Measurements from ENCODE around the gene MPP3.
A peak's percentile ranks its signal among the peaks of the same experiment; 100 is the strongest.
"Not testable (repeated sequence)": the region's sequence is repeated elsewhere in the genome, so short reads cannot be mapped to it uniquely, and the experiment has no call there.

Gene MPP3

DNA sequence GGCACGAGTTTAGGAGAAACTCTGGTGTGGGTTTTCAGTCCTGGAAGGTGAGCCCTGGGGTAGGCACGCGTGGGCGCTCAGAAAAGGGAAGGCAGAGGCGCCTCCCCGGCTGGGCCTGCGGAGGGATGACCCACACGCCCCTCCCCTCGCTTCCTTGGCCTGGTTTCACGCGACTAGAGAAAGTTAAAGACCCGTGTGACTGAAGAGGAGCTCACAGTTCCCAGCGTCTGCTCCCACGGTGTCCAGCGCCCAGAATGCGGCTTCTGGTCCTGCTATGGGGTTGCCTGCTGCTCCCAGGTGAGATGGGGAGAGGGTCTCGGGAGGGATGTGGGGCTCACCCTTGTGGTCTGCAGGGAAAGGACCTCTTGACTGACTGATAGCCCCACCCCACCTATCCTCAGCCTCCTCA, 14.0 kb upstream of the MPP3 start, which contains the start of gene CD300LG:
Gene CD300LG (plus strand): TSS at position 214 of the 409 bp plus-strand sequence. CDS start 41 bp downstream, at position 255.
- peaks cover 3% of the 10 kb centered on the region for H3K9me3 Mint-ChIP-seq
- peaks cover 10% of the 10 kb centered on the region for H3K4me1 Mint-ChIP-seq
- peaks cover 72% of the 10 kb centered on the region for H3K27me3 Mint-ChIP-seq
- H3K27ac Mint-ChIP-seq = no peak within 1 kb of the TSS
- no peak within 1 kb of the TSS for H3K4me3 Mint-ChIP-seq
- peaks cover 4% of the 10 kb centered on the region for H3K36me3 Mint-ChIP-seq
- no peak for ATAC-seq

DNA sequence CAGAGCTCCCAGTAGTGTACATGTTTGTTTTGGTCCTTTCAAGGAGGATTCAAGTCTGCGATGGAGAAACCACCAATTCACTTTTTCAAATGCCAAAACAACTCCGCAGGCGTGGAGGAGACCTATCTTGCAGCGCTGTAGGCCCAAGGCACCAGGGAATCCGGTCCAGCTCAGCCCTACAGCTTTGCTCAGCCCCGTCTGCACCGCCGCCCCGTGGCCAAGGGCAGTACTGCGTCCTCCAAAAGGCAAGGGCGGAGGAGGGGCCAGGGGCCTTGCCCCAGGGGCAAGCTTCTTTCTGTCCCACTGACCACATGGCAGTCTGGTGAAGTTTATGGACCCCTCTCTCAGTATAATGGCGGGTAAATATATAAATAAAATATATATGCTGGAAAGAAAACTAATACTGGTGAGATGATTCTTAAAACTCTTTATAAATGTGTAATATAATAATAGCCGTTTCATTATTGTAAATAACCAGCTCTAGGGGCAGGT, 13.3 kb upstream of the MPP3 start:
- Mint-ChIP-seq H3K9me3 (peaks cover 3% of the 10 kb centered on the region), H3K36me3 (peaks cover 4% of the 10 kb centered on the region), H3K4me3 (no peak overlapping the region), H3K27ac (no peak overlapping the region), H3K4me1 (peaks cover 10% of the 10 kb centered on the region), H3K27me3 (peaks cover 65% of the 10 kb centered on the region)
- peak; percentile 86 for ATAC-seq

DNA sequence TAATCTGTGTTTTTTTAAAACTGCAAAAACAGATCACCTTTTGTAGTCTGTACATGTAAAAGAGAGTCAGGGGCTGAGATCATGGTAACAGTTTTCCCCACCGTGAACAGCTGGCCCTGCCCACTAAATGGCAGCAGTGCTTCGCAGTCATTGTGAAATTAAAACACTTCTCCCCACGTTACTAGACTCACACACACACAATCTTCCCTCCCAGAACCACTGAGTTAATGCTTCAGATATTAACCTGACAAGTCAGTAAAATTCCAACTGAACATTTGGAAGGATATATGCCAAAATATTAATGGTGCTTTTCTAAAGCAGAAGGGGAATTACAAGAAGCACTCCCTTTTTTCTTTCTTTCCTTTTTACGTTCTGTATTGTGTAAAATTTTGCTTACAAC, 12.8 kb upstream of the MPP3 start:
- no peak for ATAC-seq
- Mint-ChIP-seq H3K4me3 (no peak overlapping the region), H3K4me1 (peaks cover 10% of the 10 kb centered on the region), H3K36me3 (peaks cover 4% of the 10 kb centered on the region), H3K27ac (no peak overlapping the region), H3K27me3 (peaks cover 60% of the 10 kb centered on the region), H3K9me3 (peaks cover 3% of the 10 kb centered on the region)

DNA sequence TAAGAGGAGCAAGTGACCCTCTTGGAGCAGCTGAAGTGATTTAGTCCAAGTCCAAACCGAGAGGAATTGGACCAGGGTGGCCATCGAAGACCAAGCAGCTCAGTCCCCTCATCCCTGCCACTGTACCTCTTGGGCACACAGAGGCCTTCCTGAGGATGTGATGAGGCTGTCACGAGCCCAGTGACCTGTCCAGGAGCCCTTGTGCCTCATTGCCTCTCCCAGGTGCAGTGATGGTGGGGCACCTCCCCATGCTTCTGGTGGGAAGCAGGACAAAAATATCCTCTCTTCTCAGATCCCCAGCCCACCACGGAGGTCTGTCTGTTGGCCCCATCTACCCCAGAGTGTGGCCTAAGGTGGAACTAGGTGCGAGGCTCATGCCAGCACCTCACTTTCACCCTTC, 11.3 kb upstream of the MPP3 start:
- peaks cover 10% of the 10 kb centered on the region for H3K4me1 Mint-ChIP-seq
- no peak for ATAC-seq
- H3K27me3 Mint-ChIP-seq = peaks cover 54% of the 10 kb centered on the region
- H3K27ac Mint-ChIP-seq = no peak overlapping the region
- no peak overlapping the region for H3K4me3 Mint-ChIP-seq
- H3K36me3 Mint-ChIP-seq = peaks cover 4% of the 10 kb centered on the region
- peaks cover 3% of the 10 kb centered on the region for H3K9me3 Mint-ChIP-seq

DNA sequence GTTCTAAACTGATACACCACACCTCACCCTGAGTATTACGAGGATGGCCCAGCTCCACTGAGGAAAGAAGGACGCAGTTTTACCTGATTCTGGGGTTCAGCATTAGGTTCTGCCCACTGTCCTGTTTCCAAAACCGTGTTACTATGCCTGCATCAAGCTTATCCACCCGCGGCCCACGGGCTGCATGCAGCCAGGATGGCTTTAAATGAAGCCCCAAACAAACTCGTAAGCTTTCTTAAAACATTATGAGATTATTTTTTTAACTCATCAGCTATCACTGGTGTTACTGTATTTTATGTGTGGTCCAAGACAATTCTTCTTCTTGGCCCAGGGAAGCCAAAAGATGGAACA, 10.0 kb upstream of the MPP3 start:
- Mint-ChIP-seq H3K4me1 (peaks cover 10% of the 10 kb centered on the region), H3K27ac (no peak overlapping the region), H3K27me3 (peaks cover 53% of the 10 kb centered on the region), H3K9me3 (peaks cover 3% of the 10 kb centered on the region), H3K36me3 (peaks cover 4% of the 10 kb centered on the region), H3K4me3 (no peak overlapping the region)
- no peak for ATAC-seq

DNA sequence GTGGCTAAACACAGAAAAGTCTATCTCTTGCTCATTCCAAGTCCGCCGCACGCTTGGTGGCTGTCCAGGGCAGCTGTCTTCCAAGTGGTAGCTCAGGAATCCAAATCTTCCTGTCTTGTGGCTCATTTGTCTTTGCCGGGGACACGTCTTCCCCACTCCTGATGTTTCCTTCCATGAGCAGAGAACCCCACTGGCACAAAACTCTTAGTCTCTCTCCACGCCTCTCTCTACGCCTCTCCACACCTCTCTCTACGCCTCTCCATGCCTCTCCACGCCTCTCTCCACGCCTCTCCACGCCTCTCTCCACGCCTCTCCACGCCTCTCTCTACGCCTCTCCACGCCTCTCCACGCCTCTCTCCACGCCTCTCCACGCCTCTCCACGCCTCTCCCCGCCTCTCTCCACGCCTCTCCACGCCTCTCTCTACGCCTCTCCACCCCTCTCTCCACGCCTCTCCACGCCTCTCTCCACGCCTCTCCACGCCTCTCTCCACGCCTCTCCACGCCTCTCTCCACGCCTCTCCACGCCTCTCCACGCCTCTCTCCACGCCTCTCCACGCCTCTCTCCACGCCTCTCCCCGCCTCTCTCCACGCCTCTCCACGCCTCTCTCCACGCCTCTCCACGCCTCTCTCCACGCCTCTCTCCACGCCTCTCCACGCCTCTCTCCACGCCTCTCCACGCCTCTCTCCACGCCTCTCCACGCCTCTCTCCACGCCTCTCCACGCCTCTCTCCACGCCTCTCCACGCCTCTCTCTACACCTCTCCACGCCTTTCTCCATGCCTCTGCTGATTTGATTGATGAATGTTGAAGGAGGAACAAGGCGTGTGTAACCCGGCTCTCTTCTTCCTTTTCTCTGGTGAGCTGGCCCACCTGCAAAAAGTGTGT, 9.4 kb upstream of the MPP3 start:
- H3K27me3 Mint-ChIP-seq = peaks cover 53% of the 10 kb centered on the region
- H3K4me3 Mint-ChIP-seq, ATAC-seq, H3K36me3 Mint-ChIP-seq, H3K27ac Mint-ChIP-seq, H3K9me3 Mint-ChIP-seq: not testable (repeated sequence)
- H3K4me1 Mint-ChIP-seq = peaks cover 10% of the 10 kb centered on the region

DNA sequence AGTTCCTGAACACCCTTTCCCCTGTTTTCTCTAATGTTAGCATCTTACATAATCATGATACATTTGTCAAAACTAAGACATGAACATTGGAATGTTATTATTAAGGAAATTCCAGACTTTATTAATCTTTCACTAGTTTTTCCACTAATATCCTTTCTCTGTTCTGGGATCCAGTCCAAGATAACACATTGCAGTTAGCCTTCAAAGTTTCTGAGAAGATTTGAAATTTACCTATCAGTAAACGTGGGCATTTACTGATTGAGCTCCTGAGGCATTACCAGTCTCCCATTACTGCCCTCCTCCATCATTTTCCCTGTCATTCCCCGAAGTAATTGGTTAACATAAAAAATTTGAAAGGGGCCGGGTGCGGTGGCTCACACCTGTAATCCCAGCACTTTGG, 8.3 kb upstream of the MPP3 start:
- peaks cover 4% of the 10 kb centered on the region for H3K36me3 Mint-ChIP-seq
- peaks cover 46% of the 10 kb centered on the region for H3K27me3 Mint-ChIP-seq
- no peak overlapping the region for H3K4me3 Mint-ChIP-seq
- no peak overlapping the region for H3K27ac Mint-ChIP-seq
- no peak for ATAC-seq
- H3K4me1 Mint-ChIP-seq = peaks cover 3% of the 10 kb centered on the region
- H3K9me3 Mint-ChIP-seq = peaks cover 3% of the 10 kb centered on the region

DNA sequence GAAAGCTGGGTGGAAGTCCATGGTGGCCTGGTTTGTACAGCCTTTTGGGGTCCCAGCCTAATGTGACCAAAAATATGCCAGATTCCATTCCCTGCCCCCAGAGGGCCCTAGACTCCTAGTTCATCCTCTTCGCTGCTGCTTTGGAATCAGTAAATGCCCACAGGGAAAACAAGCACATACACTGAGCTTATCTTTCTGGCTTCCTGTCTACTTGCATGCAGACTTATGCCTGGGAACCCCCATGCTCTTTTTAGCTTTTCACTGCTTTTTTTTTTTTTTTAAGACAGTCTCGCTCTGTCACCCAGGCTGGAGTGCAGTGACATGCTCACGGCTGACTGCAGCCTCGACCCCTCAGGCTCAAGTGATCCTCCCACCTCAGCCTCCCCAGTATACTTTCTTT, 7.9 kb upstream of the MPP3 start:
- Mint-ChIP-seq H3K36me3 (peaks cover 4% of the 10 kb centered on the region), H3K27ac (no peak overlapping the region), H3K4me3 (no peak overlapping the region), H3K9me3 (peaks cover 3% of the 10 kb centered on the region), H3K27me3 (peaks cover 46% of the 10 kb centered on the region), H3K4me1 (no peaks in the 10 kb centered on the region)
- peak; percentile 34 for ATAC-seq

DNA sequence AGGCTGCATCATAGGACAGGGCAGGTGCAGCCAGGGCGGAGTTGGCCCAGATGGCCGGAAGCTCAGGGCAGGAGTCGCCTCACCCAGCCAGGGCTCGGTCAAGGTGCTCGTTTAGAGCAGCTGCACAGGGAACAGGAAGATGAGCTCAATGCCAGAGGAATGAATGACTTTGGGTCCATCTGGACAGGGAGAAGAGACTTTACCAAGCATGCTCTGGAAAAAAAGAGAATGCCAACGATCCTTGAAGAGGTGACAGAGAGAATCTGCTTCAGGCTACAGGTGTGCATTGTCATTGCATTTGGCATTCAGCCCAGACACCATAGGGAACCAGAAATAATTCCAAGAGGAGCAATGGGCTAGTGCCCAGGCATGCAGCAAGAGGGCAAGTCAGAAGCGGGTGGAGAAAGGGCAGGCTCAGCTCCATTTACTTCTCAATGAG, 6.7 kb upstream of the MPP3 start:
- Mint-ChIP-seq H3K4me3 (no peak overlapping the region), H3K9me3 (peaks cover 3% of the 10 kb centered on the region), H3K27ac (no peak overlapping the region), H3K36me3 (peaks cover 4% of the 10 kb centered on the region), H3K27me3 (peaks cover 54% of the 10 kb centered on the region), H3K4me1 (no peaks in the 10 kb centered on the region)
- peak; percentile 39 for ATAC-seq

GRCh38 chr17:43834106-43834505, 1.2 kb upstream of the MPP3 start:
- no peak for ATAC-seq
- H3K4me1 Mint-ChIP-seq = peaks cover 17% of the 10 kb centered on the region

GRCh38 chr17:43832168-43832975, 574 bp downstream of the MPP3 start:
- Mint-ChIP-seq H3K9me3 (no peaks in the 10 kb centered on the region), H3K27me3 (peaks cover 61% of the 10 kb centered on the region), H3K36me3 (no peaks in the 10 kb centered on the region), H3K4me3 (peak overlapping the region; percentile 68), H3K4me1 (peaks cover 17% of the 10 kb centered on the region), H3K27ac (no peak overlapping the region)
- ATAC-seq = no peak

More at GRCh38 chr17:43834106-43834505, 1.2 kb upstream of the MPP3 start:
- Mint-ChIP-seq H3K27ac (no peak overlapping the region), H3K4me3 (no peak overlapping the region), H3K9me3 (no peaks in the 10 kb centered on the region), H3K36me3 (no peaks in the 10 kb centered on the region), H3K27me3 (peaks cover 77% of the 10 kb centered on the region)

DNA sequence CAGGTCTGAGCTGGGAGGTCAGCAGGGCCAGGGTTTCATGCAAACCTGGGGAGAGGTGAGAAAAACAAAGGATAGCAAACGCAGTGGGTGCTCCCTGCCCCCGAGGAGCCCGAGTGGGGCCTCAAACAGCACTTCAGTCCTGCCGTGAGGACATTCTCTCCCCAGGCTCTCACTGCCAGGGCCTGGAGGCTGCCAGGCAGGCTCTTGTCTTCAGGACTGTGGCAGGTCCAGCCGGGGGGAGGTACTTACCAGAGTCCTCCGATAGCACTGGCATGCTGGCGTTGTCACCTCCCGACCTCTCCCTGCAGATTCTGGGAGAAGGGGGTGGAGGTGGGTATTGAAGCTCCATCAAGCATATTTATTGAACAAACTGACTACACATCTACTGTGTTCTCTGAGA, 1.3 kb downstream of the MPP3 start:
- H3K27me3 Mint-ChIP-seq = peaks cover 60% of the 10 kb centered on the region
- no peak for ATAC-seq
- peaks cover 17% of the 10 kb centered on the region for H3K4me1 Mint-ChIP-seq
- H3K27ac Mint-ChIP-seq = no peak overlapping the region
- no peaks in the 10 kb centered on the region for H3K9me3 Mint-ChIP-seq
- H3K4me3 Mint-ChIP-seq = no peak overlapping the region
- H3K36me3 Mint-ChIP-seq = no peaks in the 10 kb centered on the region

GRCh38 chr17:43830510-43831140, 2.3 kb downstream of the MPP3 start:
- Mint-ChIP-seq H3K27me3 (peaks cover 50% of the 10 kb centered on the region), H3K36me3 (no peaks in the 10 kb centered on the region), H3K4me1 (peaks cover 17% of the 10 kb centered on the region), H3K4me3 (no peak overlapping the region), H3K27ac (no peak overlapping the region), H3K9me3 (no peaks in the 10 kb centered on the region)
- peak; percentile 66 for ATAC-seq

- Mint-ChIP-seq H3K27me3 (peaks cover 41% of the 10 kb centered on the region), H3K36me3 (no peaks in the 10 kb centered on the region), H3K4me1 (peaks cover 17% of the 10 kb centered on the region), H3K27ac (no peak overlapping the region), H3K4me3 (no peak overlapping the region), H3K9me3 (no peaks in the 10 kb centered on the region)
- ATAC-seq = no peak
These were observed 3.2 kb downstream of the MPP3 start for GRCh38 chr17:43829738-43830137.

DNA sequence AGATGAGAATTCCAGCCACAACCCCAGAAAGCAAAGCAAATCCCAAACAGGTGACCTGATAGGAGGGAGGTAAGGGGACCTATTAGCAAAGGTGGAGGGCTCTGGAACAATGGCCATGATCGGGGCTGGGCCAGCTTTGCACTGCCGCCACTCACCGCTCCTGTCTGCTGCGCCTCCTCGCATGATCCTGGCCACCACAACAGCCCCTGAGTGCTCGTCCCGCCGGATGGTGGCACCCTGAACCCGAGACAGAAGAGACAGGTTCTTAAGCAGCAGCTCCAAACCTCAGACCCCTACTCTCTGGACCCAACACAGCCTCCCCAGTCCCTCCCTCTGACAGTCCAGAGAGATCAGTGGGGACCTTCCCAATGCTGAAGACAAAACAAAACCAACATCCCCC, 5.3 kb downstream of the MPP3 start:
- no peak overlapping the region for H3K27ac Mint-ChIP-seq
- no peaks in the 10 kb centered on the region for H3K36me3 Mint-ChIP-seq

More for the DNA sequence above, 5.3 kb downstream of the MPP3 start:
- Mint-ChIP-seq H3K4me1 (peaks cover 9% of the 10 kb centered on the region), H3K27me3 (peaks cover 23% of the 10 kb centered on the region), H3K4me3 (no peak overlapping the region), H3K9me3 (no peaks in the 10 kb centered on the region)
- no peak for ATAC-seq

Data from stimulated activated memory B cell treated with anti-CD40 and anti-IgM and Interleukin-4, amounts not matched to agents 10 μg/mL and 1 μg/mL and 100 μg/mL, for 72 hours (primary cell).